Measurements from ENCODE around the gene BCL2L13. TPM values are rescaled to one million over a fixed set of nuclear protein-coding genes. Genes with fewer than 3 reads are reported as not detected.
"Not testable (repeated sequence)": the region's sequence is repeated elsewhere in the genome, so short reads cannot be mapped to it uniquely, and the experiment has no call there.

BCL2L13 gene
- total RNA-seq, 2 experiments from 2014 or later = 8.1 to 10.0 TPM

- intact Hi-C loops (cut with DNase I, micrococcal nuclease) = loop anchor here (10.0 kb wide), 3 partner anchors 141 to 549 kb away; partner anchors contain the start of genes BID (in 1 of the 2) and IL17RA (in 1 of the 2)
- ATAC-seq (ENCODE audit: poor library complexity) (no peak), DNase-seq (no peak)
- H3K4me3 ChIP-seq (ENCODE audit: low read length) = no peak overlapping the region
- Mint-ChIP-seq H3K27me3 (no peaks in the 10 kb centered on the region), H3K27ac (no peak overlapping the region), H3K9me3 (no peaks in the 10 kb centered on the region), H3K36me3 (ENCODE audit: low read depth) (peaks cover 11% of the 10 kb centered on the region), H3K4me3 (no peak overlapping the region), H3K4me1 (ENCODE audit: low read depth) (peaks cover 22% of the 10 kb centered on the region)
- CTCF ChIA-PET = no interaction called here
- H3K36me3 ChIP-seq (ENCODE audit: insufficient read depth, low read length) = no peaks in the 10 kb centered on the region
- TF ChIP-seq, protein P1, sequence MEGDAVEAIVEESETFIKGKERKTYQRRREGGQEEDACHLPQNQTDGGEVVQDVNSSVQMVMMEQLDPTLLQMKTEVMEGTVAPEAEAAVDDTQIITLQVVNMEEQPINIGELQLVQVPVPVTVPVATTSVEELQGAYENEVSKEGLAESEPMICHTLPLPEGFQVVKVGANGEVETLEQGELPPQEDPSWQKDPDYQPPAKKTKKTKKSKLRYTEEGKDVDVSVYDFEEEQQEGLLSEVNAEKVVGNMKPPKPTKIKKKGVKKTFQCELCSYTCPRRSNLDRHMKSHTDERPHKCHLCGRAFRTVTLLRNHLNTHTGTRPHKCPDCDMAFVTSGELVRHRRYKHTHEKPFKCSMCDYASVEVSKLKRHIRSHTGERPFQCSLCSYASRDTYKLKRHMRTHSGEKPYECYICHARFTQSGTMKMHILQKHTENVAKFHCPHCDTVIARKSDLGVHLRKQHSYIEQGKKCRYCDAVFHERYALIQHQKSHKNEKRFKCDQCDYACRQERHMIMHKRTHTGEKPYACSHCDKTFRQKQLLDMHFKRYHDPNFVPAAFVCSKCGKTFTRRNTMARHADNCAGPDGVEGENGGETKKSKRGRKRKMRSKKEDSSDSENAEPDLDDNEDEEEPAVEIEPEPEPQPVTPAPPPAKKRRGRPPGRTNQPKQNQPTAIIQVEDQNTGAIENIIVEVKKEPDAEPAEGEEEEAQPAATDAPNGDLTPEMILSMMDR (IDR thresholded peaks at IDR 0.05) = no peak
- H3K27ac ChIP-seq (ENCODE audit: low read depth in 1 of 2, low read length in 2 of 2) = no peak overlapping the region
- H3K9me3 ChIP-seq (ENCODE audit: control insufficient read depth in 1 of 2, insufficient read depth in 1 of 2, low read length in 2 of 2) = no peaks in the 10 kb centered on the region
- POLR2A ChIA-PET = interaction anchor here (0.6 kb wide), 1 partner anchor 494 kb away, joined by 3 read pairs; no protein-coding TSS in a partner anchor
- H3K4me1 ChIP-seq (ENCODE audit: insufficient read depth, low read length) = peaks cover 13% of the 10 kb centered on the region
- no peaks in the 10 kb centered on the region for H3K27me3 ChIP-seq (ENCODE audit: control insufficient read depth in 1 of 2, insufficient read depth in 2 of 2, low read length in 2 of 2)
Measured at GRCh38 chr22:17633217-17633997, 5.2 kb upstream of the BCL2L13 start.

DNA sequence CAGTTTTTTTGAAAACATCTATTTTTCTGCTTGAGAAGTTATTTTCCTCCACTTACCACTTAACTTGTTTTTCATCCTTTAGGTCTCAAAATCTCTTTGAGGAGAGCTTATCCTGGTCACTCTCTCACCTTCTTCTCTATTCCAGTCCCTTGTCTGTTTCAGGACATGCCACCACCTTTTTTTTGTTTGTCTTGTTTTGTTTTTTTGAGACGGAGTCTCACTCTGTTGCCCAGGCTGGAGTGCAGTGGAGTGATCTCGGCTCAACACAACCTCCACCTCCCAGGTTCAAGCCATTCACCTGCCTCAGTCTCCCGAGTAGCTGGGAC lies 4.6 kb upstream of the BCL2L13 start:
- Mint-ChIP-seq H3K36me3 (ENCODE audit: low read depth) (peaks cover 10% of the 10 kb centered on the region), H3K9me3 (no peaks in the 10 kb centered on the region), H3K27me3 (no peaks in the 10 kb centered on the region), H3K4me3 (no peak overlapping the region), H3K27ac (no peak overlapping the region), H3K4me1 (ENCODE audit: low read depth) (peaks cover 19% of the 10 kb centered on the region)
- peaks cover 12% of the 10 kb centered on the region for H3K4me1 ChIP-seq (ENCODE audit: insufficient read depth, low read length)
- ATAC-seq (ENCODE audit: poor library complexity) = no peak
- H3K9me3 ChIP-seq (ENCODE audit: control insufficient read depth in 1 of 2, insufficient read depth in 1 of 2, low read length in 2 of 2) = no peaks in the 10 kb centered on the region
- CTCF ChIA-PET = no interaction called here
- no peaks in the 10 kb centered on the region for H3K36me3 ChIP-seq (ENCODE audit: insufficient read depth, low read length)
- H3K27ac ChIP-seq (ENCODE audit: low read depth in 1 of 2, low read length in 2 of 2) = no peak overlapping the region
- TF ChIP-seq, protein P1 (IDR thresholded peaks at IDR 0.05) = no peak
- H3K27me3 ChIP-seq (ENCODE audit: control insufficient read depth in 1 of 2, insufficient read depth in 2 of 2, low read length in 2 of 2) = no peaks in the 10 kb centered on the region
- no peak for DNase-seq
- intact Hi-C loops (cut with DNase I, micrococcal nuclease) = loop anchor here (10.0 kb wide), 3 partner anchors 141 to 549 kb away; partner anchors contain the start of genes BID (in 1 of the 2) and IL17RA (in 1 of the 2)
- H3K4me3 ChIP-seq (ENCODE audit: low read length) = no peak overlapping the region
- POLR2A ChIA-PET = interaction anchor here (0.6 kb wide), 1 partner anchor 493 kb away, joined by 3 read pairs; no protein-coding TSS in a partner anchor

- Histone ChIP-seq H3K9me3 (ENCODE audit: control insufficient read depth in 1 of 2, insufficient read depth in 1 of 2, low read length in 2 of 2) (no peaks in the 10 kb centered on the region), H3K27me3 (ENCODE audit: control insufficient read depth in 1 of 2, insufficient read depth in 2 of 2, low read length in 2 of 2) (no peaks in the 10 kb centered on the region), H3K36me3 (ENCODE audit: insufficient read depth, low read length) (no peaks in the 10 kb centered on the region), H3K4me1 (ENCODE audit: insufficient read depth, low read length) (peaks cover 16% of the 10 kb centered on the region), H3K27ac (ENCODE audit: low read depth in 1 of 2, low read length in 2 of 2) (no peak overlapping the region), H3K4me3 (ENCODE audit: low read length) (no peak overlapping the region)
- Mint-ChIP-seq H3K9me3 (no peaks in the 10 kb centered on the region), H3K27me3 (no peaks in the 10 kb centered on the region), H3K4me1 (ENCODE audit: low read depth) (peaks cover 18% of the 10 kb centered on the region), H3K36me3 (ENCODE audit: low read depth) (peaks cover 14% of the 10 kb centered on the region), H3K4me3 (no peak overlapping the region), H3K27ac (no peak overlapping the region)
- DNase-seq (no peak), ATAC-seq (ENCODE audit: poor library complexity) (no peak)
- ChIA-PET POLR2A (no interaction called here), CTCF (no interaction called here)
- TF ChIP-seq, protein P1 (IDR thresholded peaks at IDR 0.05) = no peak
- intact Hi-C loops (cut with DNase I, micrococcal nuclease) = loop anchor here (5.0 to 10.0 kb wide), 6 partner anchors 140 to 550 kb away; partner anchors contain the start of genes BID (in 1 of the 2), IL17RA (in 1 of the 2) and PEX26 (in 1 of the 2)
Measured at GRCh38 chr22:17634696-17635095, 3.9 kb upstream of the BCL2L13 start.

DNA sequence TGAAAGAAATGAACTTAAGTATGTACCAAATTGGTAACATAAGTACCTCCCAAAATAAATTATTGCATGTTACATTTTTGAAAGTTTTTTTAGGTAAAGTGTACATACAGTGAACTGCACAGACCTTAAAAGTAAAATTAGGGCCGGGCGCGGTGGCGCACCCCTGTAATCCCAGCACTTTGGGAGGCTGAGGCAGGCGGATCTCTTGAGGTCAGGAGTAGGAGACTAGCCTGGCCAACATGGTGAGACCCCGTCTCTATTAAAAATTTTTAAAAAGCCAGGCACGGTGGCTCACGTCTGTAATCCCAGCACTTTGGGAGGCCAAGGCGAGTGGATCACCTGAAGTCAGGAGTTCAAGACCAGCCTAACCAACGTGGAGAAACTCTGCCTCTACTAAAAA lies 1.7 kb upstream of the BCL2L13 start:
- DNase-seq; H3K27me3 ChIP-seq (ENCODE audit: control insufficient read depth in 1 of 2, insufficient read depth in 2 of 2, low read length in 2 of 2); H3K9me3 Mint-ChIP-seq; CTCF ChIA-PET; ATAC-seq (ENCODE audit: poor library complexity); H3K27ac ChIP-seq (ENCODE audit: low read depth in 1 of 2, low read length in 2 of 2); H3K4me3 ChIP-seq (ENCODE audit: low read length); H3K27me3 Mint-ChIP-seq; POLR2A ChIA-PET; H3K27ac Mint-ChIP-seq; H3K9me3 ChIP-seq (ENCODE audit: control insufficient read depth in 1 of 2, insufficient read depth in 1 of 2, low read length in 2 of 2); H3K4me3 Mint-ChIP-seq; H3K36me3 ChIP-seq (ENCODE audit: insufficient read depth, low read length): not testable (repeated sequence)
- H3K4me1 Mint-ChIP-seq (ENCODE audit: low read depth) = peaks cover 31% of the 10 kb centered on the region
- H3K36me3 Mint-ChIP-seq (ENCODE audit: low read depth) = peaks cover 20% of the 10 kb centered on the region
- H3K4me1 ChIP-seq (ENCODE audit: insufficient read depth, low read length) = peaks cover 24% of the 10 kb centered on the region
- intact Hi-C loops (cut with DNase I, micrococcal nuclease) = loop anchor here (5.0 to 10.0 kb wide), 6 partner anchors 138 to 552 kb away; partner anchors contain the start of genes BID (in 1 of the 2), IL17RA (in 1 of the 2) and PEX26 (in 1 of the 2)

Data from CD4-positive, alpha-beta T cell (primary cell).